Cardiac septum (tissue), 1 donor: ENCODE measurements around the gene IRX1. TPM values are rescaled to one million over a fixed set of nuclear protein-coding genes. Genes with fewer than 3 reads are reported as not detected.

Experiments
- DNase-seq: peaks from one replicate; pipeline ENCODE4 v3.0.0-alpha.2; 2020; ENCODE audit warnings: low spot score
- intact Hi-C: fragments of 100-400 bp; cut with DNase I; formaldehyde crosslinking; loops from one replicate; pipeline ENCODE4 v1.14.0; 2022
- total RNA-seq: library from RNA; stranded (reverse); fragmentation: NEBNext Ultra II Directional; extraction: Animal tissue kit (Norgen Biotek cat#: 25700); gene quantifications from one replicate; pipeline ENCODE4 v1.2.1, GENCODE V29; 2021
- donor health status: DM: no; HTN: no; CAD: no.

Gene IRX1
- total RNA-seq, 1 donor from 2014 or later, result 1.2 TPM

DNA sequence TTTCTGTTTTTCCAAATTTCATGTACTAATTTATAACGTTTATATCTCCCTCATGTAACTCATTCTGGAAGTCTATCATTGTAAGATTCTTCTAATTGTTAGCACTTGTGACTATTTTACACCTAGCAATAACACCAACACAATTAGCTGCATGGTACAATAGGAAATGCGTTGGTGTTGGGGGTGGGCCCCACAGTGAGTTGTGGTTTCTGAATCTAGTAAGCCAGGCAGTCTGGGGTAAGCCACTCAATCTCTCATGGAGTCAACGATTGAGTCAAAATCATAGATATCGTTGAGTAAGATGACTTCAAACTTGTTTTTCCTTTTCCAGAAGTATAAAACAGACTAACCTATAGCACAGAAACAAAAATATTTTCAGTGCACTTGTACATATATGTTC lies 30.0 kb downstream of the IRX1 start:
- intact Hi-C loops, result no loop called here
- DNase-seq, result no peak

DNA sequence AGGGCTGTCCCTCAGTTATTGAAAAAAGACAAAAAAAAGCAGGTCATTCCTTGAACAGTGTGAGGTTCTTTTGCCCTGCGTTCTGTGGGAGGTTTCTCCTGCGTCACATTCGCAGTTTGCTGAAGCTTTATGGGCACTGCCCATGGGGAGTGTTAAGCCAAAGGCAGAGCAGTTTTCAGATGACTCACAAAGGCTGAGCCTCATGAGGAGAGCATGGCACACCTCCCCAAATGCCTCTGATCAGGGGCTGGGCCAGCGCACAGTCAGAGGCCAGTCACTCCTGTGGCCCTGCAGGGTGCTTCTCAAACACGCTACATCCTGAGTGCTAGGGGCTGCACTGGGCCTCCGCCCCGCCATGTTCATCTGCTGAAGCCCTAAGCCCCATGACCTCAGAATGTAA lies 38.4 kb downstream of the IRX1 start:
- intact Hi-C loops, result no loop called here
- DNase-seq, result no peak

DNA sequence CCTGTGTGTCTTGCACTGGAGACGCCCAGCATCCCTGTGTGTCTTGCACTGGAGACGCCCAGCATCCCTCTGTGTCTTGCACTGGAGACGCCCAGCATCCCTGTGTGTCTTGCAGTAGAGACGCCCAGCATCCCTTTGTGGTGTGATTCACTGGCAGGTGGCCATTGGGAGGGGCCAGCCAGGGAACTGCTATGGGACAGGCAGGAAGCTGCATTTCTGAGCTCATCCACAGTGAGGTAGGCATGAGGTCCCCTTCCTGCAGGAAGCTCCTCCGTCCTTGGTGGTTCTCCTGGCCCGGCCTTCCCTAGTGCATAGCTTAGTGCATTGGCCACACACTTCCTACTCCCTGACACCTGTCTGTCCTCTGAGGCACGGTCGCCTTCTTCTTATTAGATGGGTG lies 43.5 kb downstream of the IRX1 start:
- peak; percentile 10 for DNase-seq
- intact Hi-C loops, result no loop called here

DNA sequence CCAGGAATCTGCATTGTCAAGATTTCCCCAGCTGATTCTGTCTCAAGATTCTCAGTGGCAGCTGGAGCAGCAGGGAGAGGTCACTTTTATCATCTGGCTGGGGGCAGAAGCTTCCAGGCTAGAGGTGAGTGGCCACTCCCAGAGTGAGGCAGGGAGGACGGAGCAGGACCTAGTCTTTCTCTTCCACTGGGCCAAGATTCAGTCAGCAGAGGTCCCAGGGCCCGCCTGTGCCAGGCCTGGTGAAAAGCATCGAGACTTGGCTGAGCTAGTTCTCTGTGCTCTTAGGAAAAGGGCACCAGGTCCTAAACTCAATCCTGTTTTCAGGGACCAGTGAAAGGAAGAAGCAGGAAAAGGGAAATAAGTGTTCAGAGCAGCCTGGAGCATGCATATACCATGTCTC lies 46.6 kb downstream of the IRX1 start:
- DNase-seq, result peak; percentile 47
- intact Hi-C loops, result no loop called here

DNA sequence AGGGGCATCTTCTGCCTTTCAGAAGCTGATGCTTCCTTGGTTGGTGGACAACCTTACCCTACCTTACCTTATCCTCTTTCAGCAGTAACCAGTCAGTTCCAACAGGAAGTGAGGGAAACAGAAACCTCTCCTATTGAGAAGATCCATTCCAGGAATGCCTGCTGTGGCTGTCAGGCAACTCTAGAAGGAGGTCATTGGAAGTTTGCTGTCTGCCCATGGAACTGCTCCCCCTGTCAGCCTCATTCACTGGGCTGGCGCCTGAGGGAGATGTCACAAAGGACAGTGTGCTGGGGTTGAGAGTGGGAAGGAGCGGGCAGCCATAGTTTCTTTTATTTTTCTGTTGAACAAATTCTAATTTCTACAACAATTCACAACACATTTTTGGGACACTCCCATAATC lies 54.7 kb downstream of the IRX1 start:
- intact Hi-C loops, result no loop called here
- DNase-seq, result no peak

DNA sequence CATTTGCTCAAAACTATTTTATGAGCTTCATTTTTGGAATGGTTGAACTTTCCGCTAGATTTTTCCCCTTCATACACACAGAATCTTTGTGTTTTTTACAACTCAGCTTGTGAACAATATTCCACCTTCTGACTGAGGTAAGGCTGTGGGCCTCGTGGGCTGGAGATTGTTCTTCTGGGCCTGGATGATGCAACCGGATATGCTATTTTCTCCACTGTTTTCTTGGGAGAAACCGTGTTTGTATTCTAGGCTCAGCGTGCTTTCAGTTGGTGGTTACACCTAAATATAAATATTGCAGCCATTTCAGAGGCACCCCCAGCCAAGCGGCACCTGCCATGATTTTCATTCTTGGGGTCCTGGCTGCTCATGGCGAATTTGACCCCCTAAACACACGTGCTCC lies 55.2 kb downstream of the IRX1 start:
- DNase-seq, result no peak
- intact Hi-C loops, result no loop called here
